Activated CD8-positive, alpha-beta memory T cell treated with anti-CD3 and anti-CD28 coated beads for 36 hours (primary cell): ENCODE data around the gene PLCB3. TPM values are rescaled to one million over a fixed set of nuclear protein-coding genes. Genes with fewer than 3 reads are reported as not detected.

Experiments
- CTCF ChIA-PET: fragments of 350-600 bp; sonication (Branson Sonifier 250); formaldehyde crosslinking; loops from one replicate; lab custom pipeline; 2021; ENCODE audit warnings: antibody characterized with exemption; lab: Charles Lee
- POLR2A ChIA-PET: fragments of 350-600 bp; sonication (Branson Sonifier 250); formaldehyde crosslinking; loops from one replicate; lab custom pipeline; 2021; ENCODE audit warnings: antibody characterized with exemption; lab: Charles Lee
- total RNA-seq, 2 experiments: library from RNA; stranded (reverse); gene quantifications; one replicate each; pipeline ENCODE4 v1.2.3, GENCODE V29; 2021

The PLCB3 gene
- total RNA-seq: 10 to 100 TPM; 16.0 to 16.9 TPM

GRCh38 chr11:64251016-64251752, at the start of gene PLCB3:
TSS of gene PLCB3 (plus strand) at chr11:64251530. CDS start at chr11:64251650, 120 bp downstream.
- POLR2A ChIA-PET: interaction anchor here (1.7 kb wide), 1 partner anchor 17 kb away, joined by 10 read pairs; no protein-coding TSS in a partner anchor

GRCh38 chr11:64201543-64201942, 49.8 kb upstream of the PLCB3 start:
- ChIA-PET POLR2A (no interaction called here), CTCF (interaction anchor here (2.6 kb wide), 1 partner anchor 14 kb away, joined by 9 read pairs; no protein-coding TSS in a partner anchor)

More at GRCh38 chr11:64251016-64251752, at the start of gene PLCB3:
- CTCF ChIA-PET: interaction anchor here (0.7 to 5.0 kb wide), 18 partner anchors 8 to 74 kb away, joined by 3 to 61 read pairs (median 6); partner anchors contain the start of genes BAD, CATSPERZ, ESRRA and FERMT3

GRCh38 chr11:64202992-64203391, 48.3 kb upstream of the PLCB3 start:
- CTCF ChIA-PET: interaction anchor here (3.4 to 6.6 kb wide), 3 partner anchors 16 to 101 kb away, joined by 16 to 54 read pairs (median 41); partner anchors contain the start of genes ESRRA, NUDT22, STIP1 and TRPT1
- POLR2A ChIA-PET: interaction anchor here (0.6 kb wide), 1 partner anchor 11 kb away, joined by 3 read pairs; no protein-coding TSS in a partner anchor

GRCh38 chr11:64203421-64204079, 47.8 kb upstream of the PLCB3 start:
- CTCF ChIA-PET: interaction anchor here (1.1 to 6.6 kb wide), 7 partner anchors 10 to 101 kb away, joined by 3 to 54 read pairs (median 6); partner anchors contain the start of genes ESRRA, NUDT22, STIP1 and TRPT1

GRCh38 chr11:64204080-64204440, 47.3 kb upstream of the PLCB3 start:
- ChIA-PET CTCF (interaction anchor here (0.7 to 6.6 kb wide), 10 partner anchors 11 to 100 kb away, joined by 3 to 54 read pairs (median 6); partner anchors contain the start of genes ESRRA, NUDT22, PLCB3 and STIP1), POLR2A (interaction anchor here (0.7 to 5.2 kb wide), 3 partner anchors 17 to 43 kb away, joined by 3 to 106 read pairs (median 6); partner anchors contain the start of genes NUDT22, PPP1R14B, STIP1 and TRPT1)

More at GRCh38 chr11:64203421-64204079, 47.8 kb upstream of the PLCB3 start:
- POLR2A ChIA-PET: interaction anchor here (0.6 to 0.7 kb wide), 2 partner anchors 11 to 43 kb away, joined by 3 read pairs; partner anchors contain the start of gene PPP1R14B

GRCh38 chr11:64204464-64204989, 46.8 kb upstream of the PLCB3 start:
- CTCF ChIA-PET: interaction anchor here (0.7 to 6.6 kb wide), 10 partner anchors 11 to 100 kb away, joined by 3 to 54 read pairs (median 6); partner anchors contain the start of genes ESRRA, NUDT22, PLCB3 and STIP1

GRCh38 chr11:64206457-64207255, 44.7 kb upstream of the PLCB3 start, which contains the start of gene FERMT3:
TSS of gene FERMT3 (plus strand) at chr11:64206721. CDS start at chr11:64207365, 644 bp downstream.
- POLR2A ChIA-PET: interaction anchor here (0.6 to 5.9 kb wide), 16 partner anchors 12 to 572 kb away, joined by 3 to 106 read pairs (median 6); partner anchors contain the start of genes FKBP2, NUDT22, PRDX5 and SF1
- CTCF ChIA-PET: interaction anchor here (0.5 to 6.6 kb wide), 15 partner anchors 11 to 98 kb away, joined by 3 to 54 read pairs (median 5); partner anchors contain the start of genes ESRRA, NUDT22, PLCB3 and PPP1R14B

More at GRCh38 chr11:64204464-64204989, 46.8 kb upstream of the PLCB3 start:
- POLR2A ChIA-PET: interaction anchor here (0.7 to 5.2 kb wide), 6 partner anchors 17 to 437 kb away, joined by 3 to 106 read pairs (median 5); partner anchors contain the start of genes NUDT22, PPP1R14B, STIP1 and TRPT1

GRCh38 chr11:64207256-64208085, 43.9 kb upstream of the PLCB3 start:
- ChIA-PET POLR2A (interaction anchor here (0.5 to 5.9 kb wide), 15 partner anchors 11 to 571 kb away, joined by 3 to 106 read pairs (median 7); partner anchors contain the start of genes FKBP2, NUDT22, PRDX5 and SF1), CTCF (interaction anchor here (1.0 to 6.6 kb wide), 12 partner anchors 10 to 97 kb away, joined by 3 to 54 read pairs (median 7); partner anchors contain the start of genes FKBP2, NUDT22, PLCB3 and PPP1R14B)

GRCh38 chr11:64208086-64208795, 43.1 kb upstream of the PLCB3 start:
- ChIA-PET CTCF (interaction anchor here (1.0 to 6.6 kb wide), 8 partner anchors 9 to 64 kb away, joined by 3 to 54 read pairs (median 12); partner anchors contain the start of genes FKBP2, NUDT22, PLCB3 and STIP1), POLR2A (interaction anchor here (0.5 to 5.9 kb wide), 10 partner anchors 11 to 393 kb away, joined by 3 to 106 read pairs (median 14); partner anchors contain the start of genes FKBP2, NUDT22, PRDX5 and STIP1)

GRCh38 chr11:64208796-64209562, 42.4 kb upstream of the PLCB3 start:
- CTCF ChIA-PET: interaction anchor here (1.0 to 6.6 kb wide), 8 partner anchors 9 to 96 kb away, joined by 3 to 54 read pairs (median 10); partner anchors contain the start of genes FKBP2, NUDT22, PLCB3 and STIP1
- POLR2A ChIA-PET: interaction anchor here (1.5 to 5.9 kb wide), 3 partner anchors 11 to 22 kb away, joined by 3 to 106 read pairs (median 70); partner anchors contain the start of genes NUDT22, STIP1 and TRPT1

- POLR2A ChIA-PET: interaction anchor here (5.2 to 5.9 kb wide), 2 partner anchors 16 to 22 kb away, joined by 70 to 106 read pairs; partner anchors contain the start of genes NUDT22, STIP1 and TRPT1
Observed at GRCh38 chr11:64209563-64209843, 41.8 kb upstream of the PLCB3 start.

GRCh38 chr11:64210301-64211020, 40.9 kb upstream of the PLCB3 start:
- CTCF ChIA-PET: interaction anchor here (1.2 to 1.5 kb wide), 2 partner anchors 9 to 94 kb away, joined by 3 to 7 read pairs; no protein-coding TSS in a partner anchor
- POLR2A ChIA-PET: interaction anchor here (0.7 to 5.9 kb wide), 2 partner anchors 10 to 15 kb away, joined by 3 to 70 read pairs; partner anchors contain the start of genes NUDT22 and TRPT1

More at GRCh38 chr11:64209563-64209843, 41.8 kb upstream of the PLCB3 start:
- CTCF ChIA-PET: interaction anchor here (1.2 to 6.6 kb wide), 3 partner anchors 10 to 95 kb away, joined by 3 to 41 read pairs (median 7); partner anchors contain the start of genes NUDT22 and TRPT1

GRCh38 chr11:64211181-64211872, 40.0 kb upstream of the PLCB3 start:
- ChIA-PET CTCF (no interaction called here), POLR2A (interaction anchor here (5.9 kb wide), 1 partner anchor 14 kb away, joined by 70 read pairs; the partner anchor contains the start of genes NUDT22 and TRPT1)
